HL-60 (cell line): Measurements from ENCODE around the gene SLC25A27.

Source experiments
- DNase-seq, 2 experiments: peaks; one replicate each; pipeline ENCODE4 v3.0.0-alpha.2; 2010 to 2020; ENCODE audit warnings: low read depth in 1 of 2, low spot score in 1 of 2
- H3K27ac ChIP-seq: fragments of 250-450 bp; sonication (Bioruptor Pico); replicated peaks from 2 replicates; pipeline ENCODE4 v1.5.1; 2020; ENCODE audit warnings: mild to moderate bottlenecking, moderate library complexity
- H3K27me3 ChIP-seq: fragments of 250-450 bp; sonication (Bioruptor Pico); 2 replicates; pipeline ENCODE4 v1.5.1; 2021; ENCODE audit warnings: mild to moderate bottlenecking, moderate library complexity; ENCODE audit not compliant: insufficient read depth, poor library complexity, severe bottlenecking
- H3K4me3 ChIP-seq: replicated peaks from 2 replicates; pipeline ENCODE4 v1.5.1; 2011; ENCODE audit warnings: mild to moderate bottlenecking, control low read depth, low read length; ENCODE audit not compliant: insufficient read depth
- GABPA ChIP-seq: IDR thresholded peaks from 2 replicates; pipeline ENCODE4 v1.6.1; 2012; ENCODE audit warnings: low read depth
- POLR2AphosphoS5 ChIP-seq: IDR thresholded peaks from 2 replicates; pipeline ENCODE4 v1.6.1; 2012; ENCODE audit warnings: low read depth
- SPI1 ChIP-seq: IDR thresholded peaks from 2 replicates; pipeline ENCODE4 v1.6.1; 2012; ENCODE audit warnings: low read depth, mild to moderate bottlenecking, borderline replicate concordance
- TF ChIP-seq, protein P1 (sequence below): IDR thresholded peaks from one replicate; pipeline ENCODE4 v1.5.1; 2011; ENCODE audit warnings: low read length, control low read depth, inconsistent platforms; ENCODE audit not compliant: insufficient read depth
- TF ChIP-seq, protein P2 (sequence below): IDR thresholded peaks from 2 replicates; pipeline ENCODE4 v1.6.1; 2012; ENCODE audit warnings: low read depth; ENCODE audit not compliant: insufficient replicate concordance

Gene SLC25A27

DNA sequence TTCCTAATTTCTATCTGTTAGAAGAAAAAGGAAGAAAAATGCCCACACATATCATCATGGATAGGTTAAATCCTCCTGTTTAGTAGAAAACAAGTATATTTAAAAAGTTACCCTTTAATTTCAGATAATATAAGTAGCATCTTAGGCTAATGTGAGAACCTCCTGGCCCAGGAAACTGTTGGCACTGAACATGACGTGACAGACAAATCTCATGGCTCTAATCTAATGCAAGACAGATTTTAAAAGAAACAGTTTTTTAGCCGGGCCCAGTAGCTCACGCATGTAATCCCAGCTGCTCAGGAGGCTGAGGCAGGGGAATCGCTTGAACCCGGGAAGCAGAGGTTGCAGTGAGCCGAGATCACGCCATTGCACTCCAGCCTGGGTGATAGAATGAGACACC lies 23.1 kb upstream of the SLC25A27 start:
- no peak for DNase-seq
- TF ChIP-seq, protein P1, sequence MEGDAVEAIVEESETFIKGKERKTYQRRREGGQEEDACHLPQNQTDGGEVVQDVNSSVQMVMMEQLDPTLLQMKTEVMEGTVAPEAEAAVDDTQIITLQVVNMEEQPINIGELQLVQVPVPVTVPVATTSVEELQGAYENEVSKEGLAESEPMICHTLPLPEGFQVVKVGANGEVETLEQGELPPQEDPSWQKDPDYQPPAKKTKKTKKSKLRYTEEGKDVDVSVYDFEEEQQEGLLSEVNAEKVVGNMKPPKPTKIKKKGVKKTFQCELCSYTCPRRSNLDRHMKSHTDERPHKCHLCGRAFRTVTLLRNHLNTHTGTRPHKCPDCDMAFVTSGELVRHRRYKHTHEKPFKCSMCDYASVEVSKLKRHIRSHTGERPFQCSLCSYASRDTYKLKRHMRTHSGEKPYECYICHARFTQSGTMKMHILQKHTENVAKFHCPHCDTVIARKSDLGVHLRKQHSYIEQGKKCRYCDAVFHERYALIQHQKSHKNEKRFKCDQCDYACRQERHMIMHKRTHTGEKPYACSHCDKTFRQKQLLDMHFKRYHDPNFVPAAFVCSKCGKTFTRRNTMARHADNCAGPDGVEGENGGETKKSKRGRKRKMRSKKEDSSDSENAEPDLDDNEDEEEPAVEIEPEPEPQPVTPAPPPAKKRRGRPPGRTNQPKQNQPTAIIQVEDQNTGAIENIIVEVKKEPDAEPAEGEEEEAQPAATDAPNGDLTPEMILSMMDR, result no peak
- TF ChIP-seq GABPA (no peak), POLR2AphosphoS5 (no peak), SPI1 (no peak)
- TF ChIP-seq, protein P2, sequence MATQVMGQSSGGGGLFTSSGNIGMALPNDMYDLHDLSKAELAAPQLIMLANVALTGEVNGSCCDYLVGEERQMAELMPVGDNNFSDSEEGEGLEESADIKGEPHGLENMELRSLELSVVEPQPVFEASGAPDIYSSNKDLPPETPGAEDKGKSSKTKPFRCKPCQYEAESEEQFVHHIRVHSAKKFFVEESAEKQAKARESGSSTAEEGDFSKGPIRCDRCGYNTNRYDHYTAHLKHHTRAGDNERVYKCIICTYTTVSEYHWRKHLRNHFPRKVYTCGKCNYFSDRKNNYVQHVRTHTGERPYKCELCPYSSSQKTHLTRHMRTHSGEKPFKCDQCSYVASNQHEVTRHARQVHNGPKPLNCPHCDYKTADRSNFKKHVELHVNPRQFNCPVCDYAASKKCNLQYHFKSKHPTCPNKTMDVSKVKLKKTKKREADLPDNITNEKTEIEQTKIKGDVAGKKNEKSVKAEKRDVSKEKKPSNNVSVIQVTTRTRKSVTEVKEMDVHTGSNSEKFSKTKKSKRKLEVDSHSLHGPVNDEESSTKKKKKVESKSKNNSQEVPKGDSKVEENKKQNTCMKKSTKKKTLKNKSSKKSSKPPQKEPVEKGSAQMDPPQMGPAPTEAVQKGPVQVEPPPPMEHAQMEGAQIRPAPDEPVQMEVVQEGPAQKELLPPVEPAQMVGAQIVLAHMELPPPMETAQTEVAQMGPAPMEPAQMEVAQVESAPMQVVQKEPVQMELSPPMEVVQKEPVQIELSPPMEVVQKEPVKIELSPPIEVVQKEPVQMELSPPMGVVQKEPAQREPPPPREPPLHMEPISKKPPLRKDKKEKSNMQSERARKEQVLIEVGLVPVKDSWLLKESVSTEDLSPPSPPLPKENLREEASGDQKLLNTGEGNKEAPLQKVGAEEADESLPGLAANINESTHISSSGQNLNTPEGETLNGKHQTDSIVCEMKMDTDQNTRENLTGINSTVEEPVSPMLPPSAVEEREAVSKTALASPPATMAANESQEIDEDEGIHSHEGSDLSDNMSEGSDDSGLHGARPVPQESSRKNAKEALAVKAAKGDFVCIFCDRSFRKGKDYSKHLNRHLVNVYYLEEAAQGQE, result no peak
- Histone ChIP-seq H3K27ac (no peak overlapping the region), H3K27me3 (no peaks in the 10 kb centered on the region), H3K4me3 (no peak overlapping the region)

DNA sequence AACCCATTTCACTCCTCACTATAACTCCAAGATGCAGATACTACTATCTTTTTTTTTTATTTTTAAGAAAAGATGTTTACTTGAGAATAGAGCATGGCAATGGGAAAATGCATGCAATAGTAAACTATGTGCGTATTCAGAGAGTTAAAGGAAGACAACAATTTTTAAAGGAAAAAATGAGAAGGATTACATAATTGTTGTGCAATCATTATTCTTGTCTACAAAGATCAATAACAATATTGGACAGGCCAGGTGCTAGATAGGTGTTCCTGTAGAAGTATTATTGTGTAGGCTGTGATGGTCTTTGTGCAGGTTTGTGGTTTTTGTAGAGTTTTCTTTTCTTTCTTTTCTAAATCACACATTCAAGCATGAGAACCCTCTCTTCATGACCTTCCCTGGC lies 20.7 kb upstream of the SLC25A27 start:
- H3K27ac ChIP-seq, result no peak overlapping the region

DNA sequence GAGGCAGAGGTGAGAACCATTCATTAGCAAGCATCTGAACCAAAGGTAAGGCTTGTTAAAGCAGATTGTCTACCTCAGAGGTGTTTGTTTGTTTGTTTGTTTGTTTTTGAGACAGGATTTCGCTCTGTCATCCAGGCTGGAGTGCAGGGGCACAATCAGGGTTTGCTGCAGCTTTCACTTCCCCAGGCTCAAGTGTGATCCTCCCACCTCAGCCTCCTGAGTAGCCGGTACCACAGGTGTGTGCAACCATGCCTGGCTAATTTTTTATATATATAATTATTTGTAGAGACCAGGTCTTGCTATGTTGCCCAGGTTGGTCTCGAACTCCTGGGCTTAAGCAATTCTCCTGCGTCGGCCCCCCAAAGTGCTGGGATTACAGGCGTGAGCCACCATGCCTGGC lies 17.3 kb upstream of the SLC25A27 start:
- Histone ChIP-seq H3K27ac (no peak overlapping the region), H3K27me3 (no peaks in the 10 kb centered on the region), H3K4me3 (no peak overlapping the region)
- DNase-seq, result no peak
- no peak for TF ChIP-seq SPI1
- TF ChIP-seq, protein P2, result no peak
- TF ChIP-seq, protein P1, result no peak
- no peak for TF ChIP-seq POLR2AphosphoS5
- no peak for TF ChIP-seq GABPA

More for the DNA sequence above, 20.7 kb upstream of the SLC25A27 start:
- no peak for DNase-seq
- no peak overlapping the region for H3K4me3 ChIP-seq
- no peak for TF ChIP-seq GABPA
- no peak for TF ChIP-seq POLR2AphosphoS5
- TF ChIP-seq, protein P2, result no peak
- no peak for TF ChIP-seq SPI1
- TF ChIP-seq, protein P1, result no peak
- no peaks in the 10 kb centered on the region for H3K27me3 ChIP-seq
